RWPE1 (cell line): ENCODE measurements around the gene EIF1B.

ENCODE experiments used
- CTCF ChIA-PET: fragments of 350-600 bp; sonication (Branson Sonifier 250); formaldehyde crosslinking; extraction: SDS; loops from one replicate; lab custom pipeline; 2021; lab: Yijun Ruan, JAX
- POLR2A ChIA-PET: fragments of 400-600 bp; formaldehyde crosslinking; extraction: SDS; loops from one replicate; lab custom pipeline; 2020; ENCODE audit warnings: antibody characterized with exemption; ENCODE audit not compliant: low non-redundant PET; lab: Yijun Ruan, JAX
- DNase-seq: peaks from one replicate; pipeline ENCODE4 v3.0.0; 2012; ENCODE audit warnings: low spot score
- H3K27ac ChIP-seq: fragments of 450-650 bp; 2 replicates; pipeline ENCODE4 v1.5.1; 2017
- CTCF ChIP-seq: fragments of 450-650 bp; conservative IDR thresholded peaks from 2 replicates; pipeline ENCODE4 v1.5.1; 2017; ENCODE audit warnings: low read depth, mild to moderate bottlenecking

EIF1B gene

DNA sequence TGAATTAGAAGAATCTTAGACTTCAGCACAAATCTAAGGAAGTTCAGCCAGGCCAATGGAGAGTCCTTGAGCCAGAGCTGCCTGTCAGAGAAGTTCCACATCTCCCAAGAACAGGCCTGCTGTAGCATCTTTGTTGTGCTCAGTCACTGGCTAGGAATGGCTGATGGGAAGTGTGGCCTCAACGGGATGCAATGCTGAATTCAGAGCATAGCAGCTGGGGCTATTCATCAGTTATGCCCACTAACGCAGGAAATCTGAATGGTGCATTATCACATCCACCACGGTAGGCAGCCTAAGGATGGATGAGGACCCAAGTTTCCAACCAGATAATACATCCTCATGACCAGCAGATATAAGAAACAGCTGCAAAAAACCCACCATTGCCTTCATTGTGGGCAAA is 3.2 kb upstream of the EIF1B start:
- DNase-seq = no peak
- TF ChIP-seq CTCF = no peak
- no peak overlapping the region for H3K27ac ChIP-seq
- ChIA-PET CTCF (no interaction called here), POLR2A (no interaction called here)

DNA sequence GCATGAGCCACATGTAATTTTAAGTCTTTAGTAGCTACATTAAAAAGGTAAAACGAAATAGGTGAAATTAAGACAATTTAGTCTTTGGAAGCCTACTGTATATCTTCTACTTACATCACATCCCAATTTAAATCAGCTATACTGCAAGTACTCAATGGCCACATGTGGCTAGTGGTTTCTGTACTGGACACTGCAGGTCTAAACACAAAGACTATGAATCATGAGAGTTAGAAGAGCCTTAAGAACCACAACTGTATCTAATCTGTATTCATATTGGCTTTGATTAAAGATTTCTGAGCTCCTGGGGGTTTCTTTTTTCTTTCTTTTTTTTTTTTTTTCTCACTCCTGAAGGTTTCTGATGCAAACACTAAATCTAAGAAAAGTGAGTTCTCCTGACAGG is 2.3 kb upstream of the EIF1B start:
- ChIA-PET CTCF (no interaction called here), POLR2A (no interaction called here)
- no peak overlapping the region for H3K27ac ChIP-seq
- no peak for TF ChIP-seq CTCF
- no peak for DNase-seq

GRCh38 chr3:40308725-40309417 is 636 bp upstream of the EIF1B start:
- CTCF ChIA-PET = interaction anchor here (0.5 to 1.1 kb wide), 2 partner anchors 15 to 1281 kb away, joined by 3 to 4 read pairs; no protein-coding TSS in a partner anchor

GRCh38 chr3:40309925-40310695 is 603 bp downstream of the EIF1B start:
- peak; percentile 10 for DNase-seq
- ChIA-PET CTCF (interaction anchor here (0.7 kb wide), 1 partner anchor 104 kb away, joined by 4 read pairs; no protein-coding TSS in a partner anchor), POLR2A (no interaction called here)
- H3K27ac ChIP-seq = peak overlapping the region; percentile 85
- no peak for TF ChIP-seq CTCF

More at GRCh38 chr3:40308725-40309417, 636 bp upstream of the EIF1B start:
- POLR2A ChIA-PET = no interaction called here
- DNase-seq = no peak
- no peak for TF ChIP-seq CTCF
- H3K27ac ChIP-seq = peak overlapping the region; percentile 85

DNA sequence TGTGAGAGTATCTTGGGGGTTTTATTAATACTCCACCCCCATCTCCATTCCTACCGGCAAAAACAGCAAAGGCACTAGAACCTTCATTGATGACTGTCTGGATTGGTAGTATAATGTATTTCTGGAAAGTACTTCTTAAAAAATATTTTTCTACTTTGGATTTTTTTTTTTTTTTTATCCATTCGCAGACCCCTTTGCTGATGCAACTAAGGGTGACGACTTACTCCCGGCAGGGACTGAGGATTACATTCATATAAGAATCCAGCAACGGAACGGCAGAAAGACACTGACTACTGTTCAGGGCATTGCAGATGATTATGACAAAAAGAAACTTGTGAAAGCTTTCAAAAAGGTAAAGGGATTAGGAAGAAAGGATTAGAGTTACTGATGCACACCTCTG is 1.2 kb downstream of the EIF1B start:
- no peak for DNase-seq
- ChIA-PET CTCF (interaction anchor here (0.7 kb wide), 1 partner anchor 103 kb away, joined by 4 read pairs; no protein-coding TSS in a partner anchor), POLR2A (no interaction called here)
- H3K27ac ChIP-seq = no peak overlapping the region
- TF ChIP-seq CTCF = no peak

GRCh38 chr3:40312661-40313226 is 3.2 kb downstream of the EIF1B start:
- no peak for DNase-seq
- ChIA-PET POLR2A (no interaction called here), CTCF (no interaction called here)
- no peak overlapping the region for H3K27ac ChIP-seq
- no peak for TF ChIP-seq CTCF
